ENCODE results near the gene PHACTR2. TPM values are rescaled to one million over a fixed set of nuclear protein-coding genes. Genes with fewer than 3 reads are reported as not detected.
A peak's percentile ranks its signal among the peaks of the same experiment; 100 is the strongest.

The PHACTR2 gene
- total RNA-seq, 4 donors from 2014 or later = 39.8 to 99.0 (median 49.3) TPM

- no peak for DNase-seq
- no peaks in the 10 kb centered on the region for H3K27me3 ChIP-seq
- no peaks in the 10 kb centered on the region for H3K9me3 ChIP-seq
- H3K27ac ChIP-seq = peak overlapping the region; percentile 74 to 89 (median 82)
- H3K4me1 ChIP-seq = peaks cover 0 to 8% (median 0%) of the 10 kb centered on the region in 4 donors
- H3K4me3 ChIP-seq = peak overlapping the region; percentile 52 to 75 (median 58)
- TF ChIP-seq POLR2A (IDR thresholded peaks at IDR 0.05) (no peak), CTCF (IDR thresholded peaks at IDR 0.05) (no peak)
- no peaks in the 10 kb centered on the region for H3K36me3 ChIP-seq
Observed at GRCh38 chr6:143677577-143677890, 231 bp upstream of the PHACTR2 start.

- no peaks in the 10 kb centered on the region for H3K9me3 ChIP-seq
- peak overlapping the region in 2 of 4 donors; percentile 62 to 75 for H3K4me3 ChIP-seq
- no peaks in the 10 kb centered on the region for H3K36me3 ChIP-seq
- H3K27ac ChIP-seq = peak overlapping the region in 2 of 4 donors; percentile 16 to 89
- DNase-seq = no peak
- no peaks in the 10 kb centered on the region for H3K27me3 ChIP-seq
- H3K4me1 ChIP-seq = no peaks in the 10 kb centered on the region
- no peak for TF ChIP-seq CTCF (IDR thresholded peaks at IDR 0.05)
- TF ChIP-seq POLR2A (IDR thresholded peaks at IDR 0.05) = no peak
Observed at GRCh38 chr6:143679041-143679440, 1.3 kb downstream of the PHACTR2 start.

GRCh38 chr6:143680141-143680540 is 2.4 kb downstream of the PHACTR2 start:
- no peak overlapping the region for H3K4me3 ChIP-seq
- no peak for DNase-seq
- TF ChIP-seq POLR2A (IDR thresholded peaks at IDR 0.05) = no peak
- H3K36me3 ChIP-seq = no peaks in the 10 kb centered on the region
- no peaks in the 10 kb centered on the region for H3K27me3 ChIP-seq
- no peaks in the 10 kb centered on the region for H3K9me3 ChIP-seq
- peak overlapping the region in 1 of 4 donors; percentile 89 for H3K27ac ChIP-seq
- H3K4me1 ChIP-seq = no peaks in the 10 kb centered on the region

GRCh38 chr6:143682805-143683204 is 5.0 kb downstream of the PHACTR2 start:
- no peak overlapping the region for H3K27ac ChIP-seq
- no peak for DNase-seq
- peaks cover 0 to 4% (median 0%) of the 10 kb centered on the region in 4 donors for H3K4me1 ChIP-seq
- H3K9me3 ChIP-seq = no peaks in the 10 kb centered on the region
- H3K36me3 ChIP-seq = no peaks in the 10 kb centered on the region
- H3K4me3 ChIP-seq = no peak overlapping the region
- H3K27me3 ChIP-seq = no peaks in the 10 kb centered on the region
- TF ChIP-seq POLR2A (IDR thresholded peaks at IDR 0.05) = no peak
- TF ChIP-seq CTCF (IDR thresholded peaks at IDR 0.05) = no peak

- TF ChIP-seq POLR2A (IDR thresholded peaks at IDR 0.05) (no peak), CTCF (IDR thresholded peaks at IDR 0.05) (no peak)
- H3K27me3 ChIP-seq = no peaks in the 10 kb centered on the region
Observed at GRCh38 chr6:143684486-143684885, 6.7 kb downstream of the PHACTR2 start.

GRCh38 chr6:143685653-143686052 is 7.9 kb downstream of the PHACTR2 start:
- Histone ChIP-seq H3K27ac (no peak overlapping the region), H3K4me1 (peaks cover 0 to 4% (median 0%) of the 10 kb centered on the region in 4 donors), H3K36me3 (no peaks in the 10 kb centered on the region), H3K9me3 (no peaks in the 10 kb centered on the region), H3K4me3 (no peak overlapping the region), H3K27me3 (no peaks in the 10 kb centered on the region)
- DNase-seq = no peak
- TF ChIP-seq POLR2A (IDR thresholded peaks at IDR 0.05) (no peak), CTCF (IDR thresholded peaks at IDR 0.05) (no peak)

More at GRCh38 chr6:143684486-143684885, 6.7 kb downstream of the PHACTR2 start:
- Histone ChIP-seq H3K9me3 (no peaks in the 10 kb centered on the region), H3K4me3 (no peak overlapping the region), H3K4me1 (peaks cover 0 to 4% (median 0%) of the 10 kb centered on the region in 4 donors), H3K27ac (no peak overlapping the region), H3K36me3 (no peaks in the 10 kb centered on the region)
- DNase-seq = no peak
